Upper lobe of left lung (tissue), 6 donors: ENCODE data around the gene PJA2. TPM values are rescaled to one million over a fixed set of nuclear protein-coding genes. Genes with fewer than 3 reads are reported as not detected.
"Not testable (repeated sequence)": the region's sequence is repeated elsewhere in the genome, so short reads cannot be mapped to it uniquely, and the experiment has no call there.

ENCODE experiments used
- ATAC-seq, 2 donors: fragments of 200-7000 bp; cut with Tn5 transposase; one replicate each; pipeline ENCODE4 v1.9.1; 2022; ENCODE audit warnings: mild to moderate bottlenecking in 2 of 2, moderate library complexity in 2 of 2; ENCODE audit not compliant: low FRiP score in 2 of 2
- DNase-seq, 2 donors: peaks; one replicate each; pipeline ENCODE4 v3.0.0-alpha.2; 2019 to 2020
- H3K27ac ChIP-seq, 4 donors: fragments of 200-600 bp; sonication (generic); one replicate each; pipeline ENCODE4 v1.5.1; 2016 to 2019
- H3K27me3 ChIP-seq, 4 donors: fragments of 200-600 bp; sonication (generic); one replicate each; pipeline ENCODE4 v1.5.1; 2017 to 2019
- H3K36me3 ChIP-seq, 4 donors: fragments of 200-600 bp; sonication (generic); one replicate each; pipeline ENCODE4 v1.5.1; 2016 to 2019
- H3K4me1 ChIP-seq, 4 donors: fragments of 200-600 bp; sonication (generic); one replicate each; pipeline ENCODE4 v1.5.1; 2018 to 2019
- H3K4me3 ChIP-seq, 4 donors: fragments of 200-600 bp; sonication (generic); one replicate each; pipeline ENCODE4 v1.5.1; 2017 to 2019; ENCODE audit warnings: mild to moderate bottlenecking in 2 of 4, moderate library complexity in 1 of 4
- H3K9me3 ChIP-seq, 4 donors: fragments of 200-600 bp; sonication (generic); one replicate each; pipeline ENCODE4 v1.5.1; 2018 to 2019
- CTCF ChIP-seq, 6 experiments: fragments of 450-650 bp in 4 of 6; fragments of 200-600 bp in 2 of 6; sonication (generic) in 2 of 6; IDR thresholded peaks; one replicate each; pipeline ENCODE4 v1.5.1; 2016 to 2019; ENCODE audit warnings: antibody characterized with exemption in 6 of 6
- EP300 ChIP-seq, 4 donors: sonication (generic); formaldehyde crosslinking; IDR thresholded peaks; one replicate each; pipeline ENCODE4 v1.5.1; 2017; ENCODE audit warnings: antibody characterized with exemption in 4 of 4, control low read depth in 2 of 4
- POLR2A ChIP-seq, 4 donors: fragments of 450-650 bp; IDR thresholded peaks; one replicate each; pipeline ENCODE4 v1.5.1; 2016 to 2017; ENCODE audit warnings: antibody characterized with exemption in 4 of 4, mild to moderate bottlenecking in 2 of 4
- POLR2AphosphoS5 ChIP-seq, 2 donors: sonication (generic); formaldehyde crosslinking; IDR thresholded peaks; one replicate each; pipeline ENCODE4 v1.5.1; 2017; ENCODE audit warnings: antibody characterized with exemption in 2 of 2
- WGBS, 2 donors: methylation state at CpG; one replicate each; pipeline ENCODE4 v1.1.5; 2017 to 2018; 5-methylcytosine and 5-hydroxymethylcytosine counted together
- total RNA-seq, 6 donors: library from RNA; depleted of rRNA in 4 of 6; stranded (reverse); fragments of >200 nt in 4 of 6; gene quantifications; one replicate each; pipeline versions ENCODE4 v1.1.0 to v1.2.1, GENCODE V29; 2016 to 2021
- donor health status: DM: no; HTN: no; CAD: no; lungs with moderate emphysema.
- donor health status: DM: no; HTN: yes; CAD: no; lungs with severe emphysema.

The PJA2 gene
- total RNA-seq, 6 donors from 2014 or later, result 38.0 to 114 (median 78.0) TPM

GRCh38 chr5:109426075-109426474, 16.3 kb upstream of the PJA2 start:
- TF ChIP-seq EP300 (IDR thresholded peaks at IDR 0.05) (no peak), CTCF (IDR thresholded peaks at IDR 0.05) (no peak), POLR2A (IDR thresholded peaks at IDR 0.05) (no peak), POLR2AphosphoS5 (IDR thresholded peaks at IDR 0.05) (no peak)
- DNase-seq (no peak), ATAC-seq (no peak)
- H3K9me3 ChIP-seq, result no peaks in the 10 kb centered on the region
- no peak overlapping the region for H3K27ac ChIP-seq
- no peaks in the 10 kb centered on the region for H3K36me3 ChIP-seq
- H3K4me3 ChIP-seq, result no peak overlapping the region
- no peaks in the 10 kb centered on the region for H3K27me3 ChIP-seq
- no peaks in the 10 kb centered on the region for H3K4me1 ChIP-seq
- 94 to 100% methylated on average over 3 of the region's 3 CpGs for WGBS, 2 donors

DNA sequence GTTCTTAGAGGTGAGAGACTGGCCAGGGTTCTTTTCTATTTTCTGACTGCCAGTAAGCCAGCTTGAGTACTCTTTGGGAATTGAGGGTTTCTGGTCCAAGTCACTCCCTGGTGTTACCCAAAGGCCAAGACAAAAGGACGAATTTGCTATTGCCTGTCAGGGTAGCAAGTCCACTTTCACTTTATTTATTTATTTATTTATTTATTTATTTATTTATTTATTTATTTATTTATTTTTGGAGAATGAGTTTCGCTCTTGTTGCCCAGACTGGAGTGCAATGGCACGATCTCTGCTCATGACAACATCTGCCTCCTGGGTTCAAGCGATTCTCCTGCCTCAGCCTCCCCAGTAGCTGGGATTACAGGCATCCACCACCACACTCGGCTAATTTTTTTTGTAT, 15.7 kb upstream of the PJA2 start:
- H3K27ac ChIP-seq, DNase-seq, H3K9me3 ChIP-seq, ATAC-seq, H3K4me1 ChIP-seq, H3K36me3 ChIP-seq, H3K4me3 ChIP-seq, H3K27me3 ChIP-seq: not testable (repeated sequence)
- 94 to 96% methylated on average over 5 of the region's 5 CpGs for WGBS, 2 donors

DNA sequence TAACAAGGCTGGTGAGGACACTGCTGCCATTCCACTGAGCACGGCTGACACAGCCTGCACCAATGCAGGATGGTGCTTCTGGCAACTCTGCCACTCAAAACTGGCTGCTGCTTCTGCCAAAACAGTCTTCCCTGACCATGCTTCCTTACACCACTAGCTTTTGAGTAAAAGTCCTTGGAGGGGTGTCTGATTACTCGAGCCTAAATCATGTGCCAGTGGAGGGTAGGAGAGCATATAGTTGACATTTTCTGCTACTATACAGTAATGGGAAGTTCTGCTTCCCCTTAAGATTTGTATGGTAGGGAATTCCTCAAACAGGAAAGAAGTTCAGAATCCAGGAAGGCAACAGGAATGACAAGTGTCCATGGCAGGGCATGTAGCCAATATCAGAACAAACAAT, 12.2 kb upstream of the PJA2 start:
- Histone ChIP-seq H3K4me3 (no peak overlapping the region), H3K4me1 (no peaks in the 10 kb centered on the region), H3K36me3 (no peaks in the 10 kb centered on the region), H3K27ac (no peak overlapping the region), H3K9me3 (no peaks in the 10 kb centered on the region), H3K27me3 (no peaks in the 10 kb centered on the region)
- ATAC-seq (no peak), DNase-seq (no peak)
- TF ChIP-seq POLR2A (IDR thresholded peaks at IDR 0.05) (no peak), CTCF (IDR thresholded peaks at IDR 0.05) (no peak), POLR2AphosphoS5 (IDR thresholded peaks at IDR 0.05) (no peak), EP300 (IDR thresholded peaks at IDR 0.05) (no peak)
- WGBS, 2 donors, result 50 to 70% methylated on average over 2 of the region's 2 CpGs

DNA sequence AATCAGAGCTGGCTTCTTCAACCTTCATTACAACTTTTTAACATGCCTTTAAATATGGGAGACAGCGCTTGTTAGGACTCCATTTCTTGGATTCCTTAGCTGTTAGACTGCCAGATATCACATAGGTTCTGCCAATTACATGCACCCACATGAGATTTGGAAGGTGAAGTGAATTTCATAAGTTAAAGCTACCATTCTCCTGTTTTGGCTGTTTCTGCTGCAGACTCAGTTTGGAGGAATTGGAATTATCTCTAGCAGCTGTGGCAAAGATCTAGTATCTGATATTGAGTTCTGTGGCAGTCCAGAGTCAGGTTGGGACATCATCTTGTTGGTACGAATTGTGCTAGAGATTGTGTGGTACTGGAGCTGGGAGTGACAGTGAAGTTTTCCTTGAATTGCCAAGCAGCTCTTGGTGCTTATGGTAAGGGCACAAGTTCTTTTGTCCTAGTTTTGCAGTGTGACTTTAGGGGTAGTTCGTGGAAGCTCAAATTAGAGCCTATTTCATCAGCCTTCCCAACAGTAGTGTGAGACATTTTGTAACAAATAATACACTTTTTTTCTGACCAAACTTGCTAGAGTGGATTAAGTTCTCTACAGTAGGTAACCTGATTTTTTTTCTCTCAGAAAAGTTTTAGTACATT, 9.1 kb upstream of the PJA2 start:
- whole genome bisulfite sequencing, 2 donors, result 77 to 85% methylated on average over 3 of the region's 3 CpGs
- ATAC-seq, result no peak

GRCh38 chr5:109416882-109417281, 7.1 kb upstream of the PJA2 start:
- no peak for DNase-seq
- Histone ChIP-seq H3K27ac (no peak overlapping the region), H3K9me3 (no peaks in the 10 kb centered on the region), H3K36me3 (no peaks in the 10 kb centered on the region), H3K4me3 (no peak overlapping the region), H3K4me1 (peaks cover 0 to 4% (median 0%) of the 10 kb centered on the region in 4 donors), H3K27me3 (no peaks in the 10 kb centered on the region)
- ATAC-seq, result no peak
- no peak for TF ChIP-seq POLR2AphosphoS5 (IDR thresholded peaks at IDR 0.05)
- no peak for TF ChIP-seq EP300 (IDR thresholded peaks at IDR 0.05)
- no peak for TF ChIP-seq POLR2A (IDR thresholded peaks at IDR 0.05)
- TF ChIP-seq CTCF (IDR thresholded peaks at IDR 0.05), result no peak
- WGBS, 2 donors, result 88 to 92% methylated on average over 2 of the region's 2 CpGs

More for the DNA sequence above, 9.1 kb upstream of the PJA2 start:
- H3K27me3 ChIP-seq, result no peaks in the 10 kb centered on the region
- DNase-seq, result no peak
- H3K9me3 ChIP-seq, result no peaks in the 10 kb centered on the region
- TF ChIP-seq POLR2A (IDR thresholded peaks at IDR 0.05) (no peak), POLR2AphosphoS5 (IDR thresholded peaks at IDR 0.05) (no peak), EP300 (IDR thresholded peaks at IDR 0.05) (no peak), CTCF (IDR thresholded peaks at IDR 0.05) (no peak)
- no peak overlapping the region for H3K4me3 ChIP-seq
- no peak overlapping the region for H3K27ac ChIP-seq
- H3K36me3 ChIP-seq, result no peaks in the 10 kb centered on the region
- no peaks in the 10 kb centered on the region for H3K4me1 ChIP-seq

GRCh38 chr5:109413921-109414461, 4.2 kb upstream of the PJA2 start:
- not testable (repeated sequence) for H3K36me3 ChIP-seq, ATAC-seq, DNase-seq, H3K27me3 ChIP-seq, H3K27ac ChIP-seq, H3K4me3 ChIP-seq, H3K9me3 ChIP-seq
- H3K4me1 ChIP-seq, result peaks cover 3 to 15% (median 5%) of the 10 kb centered on the region in 4 donors
- 89 to 93% methylated on average over 2 of the region's 2 CpGs for WGBS, 2 donors
